Measurements from ENCODE around the gene HBA2.
"Not testable (repeated sequence)": the region's sequence is repeated elsewhere in the genome, so short reads cannot be mapped to it uniquely, and the experiment has no call there.

The HBA2 gene

DNA sequence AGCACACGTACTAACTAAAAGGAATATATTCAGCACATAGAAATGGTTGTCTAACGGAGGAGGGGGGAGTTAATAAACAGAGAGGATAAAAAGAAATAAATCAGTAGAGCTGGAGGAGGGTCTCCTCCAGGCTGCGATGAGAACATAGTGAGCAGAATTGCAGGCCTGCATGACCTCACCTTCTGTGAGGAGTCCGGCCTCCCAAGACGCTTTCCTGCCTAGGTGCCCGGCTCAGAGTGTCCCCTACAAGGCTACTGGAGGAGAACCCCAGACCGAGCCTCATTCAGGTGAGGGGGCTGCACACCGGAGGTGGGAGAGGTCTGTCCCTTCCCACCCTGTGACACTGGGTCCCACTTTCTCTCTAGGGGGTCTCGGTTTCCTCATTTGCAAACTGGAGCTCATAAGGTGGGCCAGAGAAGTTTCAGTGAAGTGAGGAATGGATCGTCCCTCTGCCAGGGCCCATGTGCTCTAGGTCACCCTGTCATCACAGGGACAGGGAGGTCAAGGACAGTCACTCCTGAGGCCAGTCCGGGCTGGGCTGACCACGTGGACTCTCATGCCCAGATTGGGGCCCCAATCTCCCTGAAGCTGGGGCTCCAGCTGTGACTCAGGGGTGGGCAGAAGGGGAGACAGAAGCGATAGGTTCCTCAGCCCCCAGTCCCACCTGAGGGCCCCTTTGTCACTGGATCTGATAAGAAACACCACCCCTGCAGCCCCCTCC is 10.2 kb upstream of the HBA2 start:
- no peak for TF ChIP-seq JUND (IDR thresholded peaks at IDR 0.05; ENCODE audit: low read depth)
- in situ Hi-C loops (cut with HindIII; ENCODE audit: low pct_unique_long_range_greater_than_20kb, low sequenced_read_pairs) = no loop called here
- no peak for DNase-seq (ENCODE audit: low read depth in 1 of 2, low spot score in 1 of 2)

DNA sequence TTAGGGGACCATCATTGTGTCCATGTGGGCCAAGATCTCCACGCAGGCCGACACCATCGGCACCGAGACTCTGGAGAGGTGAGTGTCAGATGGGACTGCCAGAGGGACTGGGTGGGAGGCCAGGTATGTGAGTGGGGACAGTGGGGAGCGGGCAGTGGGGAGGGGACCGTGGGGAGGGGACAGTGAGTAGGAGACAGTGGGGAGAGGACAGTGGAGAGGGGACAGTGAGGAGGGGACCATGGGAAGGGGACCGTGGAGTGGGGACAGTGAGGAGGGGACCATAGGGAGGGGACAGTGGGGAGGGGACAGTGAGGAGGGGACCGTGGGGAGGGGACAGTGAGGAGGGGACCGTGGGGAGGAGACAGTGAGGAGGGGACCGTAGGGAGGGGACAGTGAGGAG is 9.5 kb upstream of the HBA2 start:
- in situ Hi-C loops (cut with HindIII; ENCODE audit: low pct_unique_long_range_greater_than_20kb, low sequenced_read_pairs); DNase-seq (ENCODE audit: low read depth in 1 of 2, low spot score in 1 of 2): not testable (repeated sequence)

DNA sequence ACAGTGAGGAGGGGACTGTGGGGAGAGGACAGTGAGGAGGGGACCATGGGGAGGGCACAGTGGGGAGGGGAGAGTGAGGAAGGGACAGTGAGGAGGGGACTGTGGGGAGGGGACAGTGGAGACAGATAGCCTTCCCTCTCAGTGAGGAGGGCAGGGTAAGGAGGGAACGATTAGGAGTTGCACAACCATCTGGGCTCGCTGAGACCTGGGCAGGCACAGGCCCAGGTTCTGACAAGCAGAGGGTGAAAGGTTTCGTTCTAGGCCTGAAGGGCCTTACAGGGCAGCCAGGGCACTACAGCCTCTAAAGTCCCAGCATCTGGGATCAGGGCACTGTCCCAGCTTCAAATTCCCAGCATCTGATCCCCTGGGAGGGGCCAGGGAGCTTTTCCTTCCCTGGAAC is 9.0 kb upstream of the HBA2 start:
- in situ Hi-C loops (cut with HindIII; ENCODE audit: low pct_unique_long_range_greater_than_20kb, low sequenced_read_pairs); DNase-seq (ENCODE audit: low read depth in 1 of 2, low spot score in 1 of 2): not testable (repeated sequence)

DNA sequence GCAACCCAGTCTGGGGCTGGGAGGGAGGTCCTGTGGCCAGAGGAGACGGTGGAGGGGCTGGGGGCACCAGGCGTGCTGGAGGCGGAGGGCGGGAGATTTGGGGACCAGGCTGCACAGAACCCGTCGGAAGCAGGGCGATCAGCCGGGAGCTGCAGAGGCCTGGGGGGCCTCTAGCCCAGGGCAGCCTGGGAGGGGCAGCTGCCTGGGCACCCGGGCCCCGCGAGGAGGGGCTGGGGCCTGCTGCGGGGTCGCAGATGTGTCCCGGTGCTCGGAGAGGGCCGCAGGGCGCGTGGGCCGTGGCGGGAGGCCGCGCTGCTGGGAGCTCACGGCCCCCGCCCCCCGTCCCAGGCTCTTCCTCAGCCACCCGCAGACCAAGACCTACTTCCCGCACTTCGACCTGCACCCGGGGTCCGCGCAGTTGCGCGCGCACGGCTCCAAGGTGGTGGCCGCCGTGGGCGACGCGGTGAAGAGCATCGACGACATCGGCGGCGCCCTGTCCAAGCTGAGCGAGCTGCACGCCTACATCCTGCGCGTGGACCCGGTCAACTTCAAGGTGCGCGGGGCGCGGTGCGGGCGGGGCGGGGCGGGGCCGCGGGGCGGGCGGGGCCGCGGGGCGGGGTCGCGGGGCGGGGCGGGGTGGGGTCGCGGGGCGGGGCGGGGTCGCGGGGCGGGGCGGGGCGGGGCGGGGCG is 8.4 kb upstream of the HBA2 start:
- in situ Hi-C loops (cut with HindIII; ENCODE audit: low pct_unique_long_range_greater_than_20kb, low sequenced_read_pairs); DNase-seq (ENCODE audit: low read depth in 1 of 2, low spot score in 1 of 2): not testable (repeated sequence)

DNA sequence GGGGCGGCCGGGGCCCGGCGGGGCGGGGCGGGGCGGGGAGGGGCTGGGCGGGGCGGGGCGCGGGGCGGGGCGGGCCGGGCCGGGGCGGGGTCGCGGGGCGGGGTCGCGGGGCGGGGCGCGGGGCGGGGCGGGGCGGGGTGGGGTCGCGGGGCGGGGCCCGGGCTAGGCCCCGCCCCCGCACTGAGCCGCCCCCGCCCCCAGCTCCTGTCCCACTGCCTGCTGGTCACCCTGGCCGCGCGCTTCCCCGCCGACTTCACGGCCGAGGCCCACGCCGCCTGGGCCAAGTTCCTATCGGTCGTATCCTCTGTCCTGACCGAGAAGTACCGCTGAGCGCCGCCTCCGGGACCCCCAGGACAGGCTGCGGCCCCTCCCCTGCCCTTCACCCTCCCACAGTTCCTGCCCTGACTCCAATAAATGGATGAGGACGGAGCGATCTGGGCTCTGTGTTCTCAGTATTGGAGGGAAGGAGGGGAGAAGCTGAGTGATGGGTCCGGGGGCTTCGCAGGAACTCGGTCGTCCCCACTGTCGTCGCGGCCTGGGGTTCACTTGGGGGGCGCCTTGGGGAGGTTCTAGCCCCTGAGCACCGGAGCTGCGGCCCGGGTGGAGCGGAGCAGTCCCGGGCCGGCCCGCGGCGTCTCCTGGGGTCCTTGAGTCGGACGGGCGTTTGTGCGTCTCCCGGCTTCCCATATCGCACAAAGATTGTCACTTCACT is 7.7 kb upstream of the HBA2 start:
- TF ChIP-seq JUND (IDR thresholded peaks at IDR 0.05; ENCODE audit: low read depth) = no peak
- DNase-seq (ENCODE audit: low read depth in 1 of 2, low spot score in 1 of 2) = no peak
- in situ Hi-C loops (cut with HindIII; ENCODE audit: low pct_unique_long_range_greater_than_20kb, low sequenced_read_pairs) = no loop called here

DNA sequence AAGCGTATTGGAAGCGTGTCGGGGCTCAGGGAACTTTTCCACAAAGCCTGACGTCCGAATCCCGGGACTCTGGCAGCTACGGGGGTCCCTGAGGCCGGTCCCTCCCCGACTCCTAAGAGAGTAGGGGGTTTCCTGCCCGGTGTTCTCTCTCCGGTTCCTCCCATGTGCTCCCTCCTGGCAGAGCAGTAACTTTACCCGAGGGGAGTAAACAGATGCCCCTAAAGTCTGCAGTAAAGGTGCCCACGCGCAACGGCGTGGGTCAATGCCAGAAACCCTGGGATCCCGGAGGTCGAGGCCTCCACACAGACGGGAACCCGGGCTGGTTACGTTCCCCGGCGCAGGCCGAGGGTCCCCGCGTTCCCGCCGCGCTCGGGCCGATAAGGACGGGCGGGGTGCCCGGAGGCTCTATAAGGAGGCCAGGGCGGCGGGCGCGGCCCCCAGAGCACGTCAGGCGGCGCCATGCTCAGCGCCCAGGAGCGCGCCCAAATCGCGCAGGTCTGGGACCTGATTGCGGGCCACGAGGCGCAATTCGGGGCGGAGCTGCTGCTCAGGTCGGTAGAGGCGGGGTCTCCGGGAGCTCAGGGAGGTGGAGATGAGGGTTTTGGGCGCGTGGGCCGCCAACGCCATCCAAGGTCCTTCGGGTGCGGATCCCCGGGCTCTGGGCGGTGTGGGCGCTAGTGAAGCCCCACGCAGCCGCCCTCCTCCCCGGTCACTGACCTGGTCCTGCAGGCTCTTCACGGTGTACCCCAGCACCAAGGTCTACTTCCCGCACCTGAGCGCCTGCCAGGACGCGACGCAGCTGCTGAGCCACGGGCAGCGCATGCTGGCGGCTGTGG is 6.9 kb upstream of the HBA2 start, which contains the start of gene HBM:
TSS of gene HBM (plus strand) at position 440 of the 836 bp plus-strand sequence. CDS start at position 460, 20 bp downstream.
- DNase-seq (ENCODE audit: low read depth in 1 of 2, low spot score in 1 of 2) = no peak
- no peak for TF ChIP-seq JUND (IDR thresholded peaks at IDR 0.05; ENCODE audit: low read depth)
- in situ Hi-C loops (cut with HindIII; ENCODE audit: low pct_unique_long_range_greater_than_20kb, low sequenced_read_pairs) = no loop called here

DNA sequence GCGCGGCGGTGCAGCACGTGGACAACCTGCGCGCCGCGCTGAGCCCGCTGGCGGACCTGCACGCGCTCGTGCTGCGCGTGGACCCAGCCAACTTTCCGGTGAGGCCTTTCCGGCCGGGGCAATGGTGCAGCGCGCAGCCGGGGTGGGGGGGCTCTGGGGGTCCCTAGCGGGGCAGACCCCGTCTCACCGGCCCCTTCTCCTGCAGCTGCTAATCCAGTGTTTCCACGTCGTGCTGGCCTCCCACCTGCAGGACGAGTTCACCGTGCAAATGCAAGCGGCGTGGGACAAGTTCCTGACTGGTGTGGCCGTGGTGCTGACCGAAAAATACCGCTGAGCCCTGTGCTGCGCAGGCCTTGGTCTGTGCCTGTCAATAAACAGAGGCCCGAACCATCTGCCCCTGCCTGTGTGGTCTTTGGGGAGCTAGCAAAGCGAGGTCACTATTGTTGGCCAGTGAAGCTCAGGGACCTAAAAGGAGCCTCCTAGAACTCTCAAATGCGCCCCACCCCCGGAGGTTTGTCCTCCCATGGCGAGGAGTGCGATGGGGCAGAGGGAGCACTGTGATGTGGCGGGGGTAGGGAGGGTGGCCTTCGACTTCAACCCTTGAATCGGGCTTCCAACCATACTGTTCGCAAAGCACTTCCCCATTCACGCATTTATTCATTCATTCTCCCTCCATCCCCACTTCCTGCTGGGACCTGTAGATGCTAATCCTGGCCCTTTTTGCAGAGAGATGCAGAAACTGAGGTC is 6.1 kb upstream of the HBA2 start:
- TF ChIP-seq JUND (IDR thresholded peaks at IDR 0.05; ENCODE audit: low read depth) = no peak
- in situ Hi-C loops (cut with HindIII; ENCODE audit: low pct_unique_long_range_greater_than_20kb, low sequenced_read_pairs) = no loop called here
- DNase-seq (ENCODE audit: low read depth in 1 of 2, low spot score in 1 of 2) = no peak

DNA sequence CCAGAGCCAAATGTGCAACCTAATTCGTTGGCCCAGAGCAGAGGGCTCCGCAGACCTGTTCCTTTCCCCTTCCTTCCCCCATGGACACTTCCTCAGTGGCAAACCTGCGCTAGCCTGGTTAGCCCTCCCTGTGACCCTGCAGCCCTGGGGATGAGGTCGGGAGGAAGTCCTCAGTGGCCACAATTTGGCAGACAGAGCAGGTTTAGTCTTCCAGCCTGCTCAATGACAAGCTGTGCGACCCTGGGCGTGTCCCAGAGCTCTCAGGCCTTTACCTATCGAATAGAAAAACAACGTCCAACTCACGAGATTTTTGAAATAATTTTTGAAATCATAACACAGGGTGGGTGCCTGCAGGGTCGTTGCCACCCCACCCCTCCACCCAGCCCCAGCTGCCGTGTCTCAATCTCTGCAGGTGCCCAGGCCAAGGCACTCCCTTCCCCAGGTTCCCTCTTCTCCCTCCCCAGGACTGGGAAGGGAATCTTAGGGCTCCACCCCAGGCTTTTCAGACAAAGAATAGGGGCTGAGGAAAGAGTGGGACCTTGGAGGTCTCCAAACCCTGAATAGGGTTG is 5.5 kb upstream of the HBA2 start:
- DNase-seq (ENCODE audit: low read depth in 1 of 2, low spot score in 1 of 2) = no peak
- no peak for TF ChIP-seq JUND (IDR thresholded peaks at IDR 0.05; ENCODE audit: low read depth)
- in situ Hi-C loops (cut with HindIII; ENCODE audit: low pct_unique_long_range_greater_than_20kb, low sequenced_read_pairs) = no loop called here

DNA sequence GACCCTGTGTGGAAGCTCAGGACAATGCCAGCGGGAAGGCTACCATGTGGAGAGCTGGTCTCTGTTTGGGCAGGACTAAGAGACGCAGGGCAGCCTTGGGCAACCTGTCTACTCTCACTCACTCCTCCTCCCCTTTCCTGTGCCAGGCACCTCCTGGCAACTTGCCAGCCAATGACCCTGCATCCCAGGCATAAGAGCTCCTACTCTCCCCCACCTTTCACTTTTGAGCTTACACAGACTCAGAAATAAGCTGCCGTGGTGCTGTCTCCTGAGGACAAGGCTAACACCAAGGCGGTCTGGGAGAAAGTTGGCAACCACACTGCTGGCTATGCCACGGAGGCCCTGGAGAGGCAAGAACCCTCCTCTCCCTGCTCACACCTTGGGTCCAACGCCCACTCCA is 4.3 kb upstream of the HBA2 start:
- in situ Hi-C loops (cut with HindIII; ENCODE audit: low pct_unique_long_range_greater_than_20kb, low sequenced_read_pairs) = no loop called here
- no peak for TF ChIP-seq JUND (IDR thresholded peaks at IDR 0.05; ENCODE audit: low read depth)
- DNase-seq (ENCODE audit: low read depth in 1 of 2, low spot score in 1 of 2) = no peak

DNA sequence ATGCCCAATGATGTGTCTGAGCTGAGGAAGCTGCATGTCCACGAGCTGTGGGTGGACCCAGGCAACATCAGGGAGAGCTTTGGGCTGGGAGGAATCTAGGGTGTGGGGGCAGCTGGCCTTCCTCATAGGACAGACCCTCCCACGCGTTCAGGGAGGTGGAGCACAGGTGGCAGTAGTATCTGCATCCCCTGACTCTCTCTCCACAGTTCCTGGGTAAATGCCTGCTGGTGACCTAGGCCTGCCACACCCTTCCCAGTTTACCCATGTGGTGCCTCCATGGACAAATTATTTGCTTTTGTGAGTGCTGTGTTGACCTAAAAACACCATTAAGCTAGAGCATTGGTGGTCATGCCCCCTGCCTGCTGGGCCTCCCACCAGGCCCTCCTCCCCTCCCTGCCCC is 3.7 kb upstream of the HBA2 start:
- DNase-seq (ENCODE audit: low read depth in 1 of 2, low spot score in 1 of 2) = no peak
- in situ Hi-C loops (cut with HindIII; ENCODE audit: low pct_unique_long_range_greater_than_20kb, low sequenced_read_pairs) = no loop called here
- no peak for TF ChIP-seq JUND (IDR thresholded peaks at IDR 0.05; ENCODE audit: low read depth)

DNA sequence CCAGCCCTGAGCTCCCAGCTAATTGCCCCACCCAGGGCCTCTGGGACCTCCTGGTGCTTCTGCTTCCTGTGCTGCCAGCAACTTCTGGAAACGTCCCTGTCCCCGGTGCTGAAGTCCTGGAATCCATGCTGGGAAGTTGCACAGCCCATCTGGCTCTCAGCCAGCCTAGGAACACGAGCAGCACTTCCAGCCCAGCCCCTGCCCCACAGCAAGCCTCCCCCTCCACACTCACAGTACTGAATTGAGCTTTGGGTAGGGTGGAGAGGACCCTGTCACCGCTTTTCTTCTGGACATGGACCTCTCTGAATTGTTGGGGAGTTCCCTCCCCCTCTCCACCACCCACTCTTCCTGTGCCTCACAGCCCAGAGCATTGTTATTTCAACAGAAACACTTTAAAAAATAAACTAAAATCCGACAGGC is 2.6 kb upstream of the HBA2 start:
- DNase-seq (ENCODE audit: low read depth in 1 of 2, low spot score in 1 of 2) = peak in 1 of 2 experiments; percentile 54
- in situ Hi-C loops (cut with HindIII; ENCODE audit: low pct_unique_long_range_greater_than_20kb, low sequenced_read_pairs) = not testable (repeated sequence)

DNA sequence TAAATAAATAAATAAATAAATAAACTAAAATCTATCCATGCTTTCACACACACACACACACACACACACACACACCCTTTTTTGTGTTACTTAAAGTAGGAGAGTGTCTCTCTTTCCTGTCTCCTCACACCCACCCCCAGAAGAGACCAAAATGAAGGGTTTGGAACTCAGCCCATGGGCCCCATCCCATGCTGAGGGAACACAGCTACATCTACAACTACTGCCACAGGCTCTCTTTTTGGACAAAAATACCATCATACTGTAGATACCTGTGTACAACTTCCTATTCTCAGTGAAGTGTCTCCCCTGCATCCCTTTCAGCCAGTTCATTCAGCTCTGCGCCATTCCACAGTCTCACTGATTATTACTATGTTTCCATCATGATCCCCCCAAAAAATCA is 1.9 kb upstream of the HBA2 start:
- in situ Hi-C loops (cut with HindIII; ENCODE audit: low pct_unique_long_range_greater_than_20kb, low sequenced_read_pairs) = no loop called here
- no peak for DNase-seq (ENCODE audit: low read depth in 1 of 2, low spot score in 1 of 2)
- no peak for TF ChIP-seq JUND (IDR thresholded peaks at IDR 0.05; ENCODE audit: low read depth)

DNA sequence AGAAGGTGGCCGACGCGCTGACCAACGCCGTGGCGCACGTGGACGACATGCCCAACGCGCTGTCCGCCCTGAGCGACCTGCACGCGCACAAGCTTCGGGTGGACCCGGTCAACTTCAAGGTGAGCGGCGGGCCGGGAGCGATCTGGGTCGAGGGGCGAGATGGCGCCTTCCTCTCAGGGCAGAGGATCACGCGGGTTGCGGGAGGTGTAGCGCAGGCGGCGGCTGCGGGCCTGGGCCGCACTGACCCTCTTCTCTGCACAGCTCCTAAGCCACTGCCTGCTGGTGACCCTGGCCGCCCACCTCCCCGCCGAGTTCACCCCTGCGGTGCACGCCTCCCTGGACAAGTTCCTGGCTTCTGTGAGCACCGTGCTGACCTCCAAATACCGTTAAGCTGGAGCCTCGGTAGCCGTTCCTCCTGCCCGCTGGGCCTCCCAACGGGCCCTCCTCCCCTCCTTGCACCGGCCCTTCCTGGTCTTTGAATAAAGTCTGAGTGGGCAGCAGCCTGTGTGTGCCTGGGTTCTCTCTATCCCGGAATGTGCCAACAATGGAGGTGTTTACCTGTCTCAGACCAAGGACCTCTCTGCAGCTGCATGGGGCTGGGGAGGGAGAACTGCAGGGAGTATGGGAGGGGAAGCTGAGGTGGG is 657 bp downstream of the HBA2 start:
- in situ Hi-C loops (cut with HindIII; ENCODE audit: low pct_unique_long_range_greater_than_20kb, low sequenced_read_pairs); DNase-seq (ENCODE audit: low read depth in 1 of 2, low spot score in 1 of 2): not testable (repeated sequence)

DNA sequence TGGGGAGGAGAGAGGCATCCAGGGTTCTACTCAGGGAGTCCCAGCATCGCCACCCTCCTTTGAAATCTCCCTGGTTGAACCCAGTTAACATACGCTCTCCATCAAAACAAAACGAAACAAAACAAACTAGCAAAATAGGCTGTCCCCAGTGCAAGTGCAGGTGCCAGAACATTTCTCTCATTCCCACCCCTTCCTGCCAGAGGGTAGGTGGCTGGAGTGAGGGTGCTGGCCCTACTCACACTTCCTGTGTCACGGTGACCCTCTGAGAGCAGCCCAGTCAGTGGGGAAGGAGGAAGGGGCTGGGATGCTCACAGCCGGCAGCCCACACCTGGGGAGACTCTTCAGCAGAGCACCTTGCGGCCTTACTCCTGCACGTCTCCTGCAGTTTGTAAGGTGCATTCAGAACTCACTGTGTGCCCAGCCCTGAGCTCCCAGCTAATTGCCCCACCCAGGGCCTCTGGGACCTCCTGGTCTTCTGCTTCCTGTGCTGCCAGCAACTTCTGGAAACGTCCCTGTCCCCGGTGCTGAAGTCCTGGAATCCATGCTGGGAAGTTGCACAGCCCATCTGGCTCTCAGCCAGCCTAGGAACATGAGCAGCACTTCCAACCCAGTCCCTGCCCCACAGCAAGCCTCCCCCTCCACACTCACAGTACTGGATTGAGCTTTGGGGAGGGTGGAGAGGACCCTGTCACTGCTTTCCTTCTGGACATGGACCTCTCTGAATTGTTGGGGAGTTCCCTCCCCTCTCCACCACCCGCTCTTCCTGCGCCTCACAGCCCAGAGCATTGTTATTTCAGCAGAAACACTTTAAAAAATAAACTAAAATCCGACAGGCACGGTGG is 1.5 kb downstream of the HBA2 start:
- peak in 1 of 2 experiments; percentile 66 for DNase-seq (ENCODE audit: low read depth in 1 of 2, low spot score in 1 of 2)
- in situ Hi-C loops (cut with HindIII; ENCODE audit: low pct_unique_long_range_greater_than_20kb, low sequenced_read_pairs) = not testable (repeated sequence)

Measured in T47D (cell line).